ENCODE results near the gene GCNT2. TPM values are rescaled to one million over a fixed set of nuclear protein-coding genes. Genes with fewer than 3 reads are reported as not detected.
"Not testable (repeated sequence)": the region's sequence is repeated elsewhere in the genome, so short reads cannot be mapped to it uniquely, and the experiment has no call there.

The GCNT2 gene
- 14.8 TPM for total RNA-seq

DNA sequence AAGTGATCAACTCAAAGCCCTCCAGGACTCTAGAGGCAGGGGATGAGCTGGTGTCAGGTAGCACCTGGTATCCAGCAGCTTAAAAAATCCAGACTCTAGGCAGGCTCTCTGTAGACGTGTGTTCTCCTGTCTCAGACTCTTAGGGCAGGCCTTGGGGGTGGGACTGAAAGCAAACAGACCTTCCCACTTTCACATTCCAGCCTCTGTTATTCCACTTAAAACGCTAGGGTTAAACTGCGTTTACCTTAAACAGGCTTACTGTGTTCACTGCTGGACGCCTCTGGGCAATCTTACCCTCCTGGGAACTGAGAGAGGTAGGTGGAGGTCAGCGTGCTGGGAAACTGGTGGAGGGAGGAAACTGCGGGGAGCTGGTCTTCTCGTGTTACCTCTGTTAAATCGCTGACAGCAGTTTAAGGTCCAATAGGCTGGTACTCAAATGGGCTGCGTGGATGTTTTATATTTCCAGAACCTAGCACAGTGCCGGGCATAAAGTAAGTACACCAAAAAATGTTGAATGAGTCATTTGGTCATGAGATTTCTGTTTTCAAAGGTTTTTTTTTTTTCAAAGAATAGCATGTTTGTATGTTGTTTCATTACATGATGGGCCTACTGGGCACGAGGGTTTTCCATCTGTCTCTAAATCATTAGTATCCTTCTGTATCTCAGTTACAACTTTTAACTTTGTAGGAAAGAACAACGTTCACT is at the start of gene GCNT2:
TSS of gene GCNT2 (plus strand) at position 248 of the 705 bp plus-strand sequence. CDS start 7,561 bp downstream, outside the sequence.
- DNase-seq = no peak

DNA sequence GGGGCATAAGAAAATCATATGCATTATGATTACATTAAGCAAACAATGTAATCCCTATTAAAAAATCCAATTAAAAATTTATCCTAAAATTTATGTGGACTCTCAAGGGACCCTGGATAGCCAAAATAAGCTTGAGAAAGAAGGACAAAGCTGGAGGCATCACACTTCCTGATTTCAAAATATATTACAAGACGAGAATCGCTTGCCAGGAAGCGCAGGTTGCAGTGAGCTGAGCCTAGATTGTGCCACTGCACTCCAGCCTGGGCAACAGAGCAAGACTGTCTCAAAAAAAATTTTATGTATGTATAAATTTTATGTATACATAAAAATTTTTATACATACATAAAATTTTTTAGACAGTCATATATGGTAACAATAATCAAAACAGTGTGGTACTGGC is 48.5 kb upstream of the GCNT2 start:
- DNase-seq = no peak

DNA sequence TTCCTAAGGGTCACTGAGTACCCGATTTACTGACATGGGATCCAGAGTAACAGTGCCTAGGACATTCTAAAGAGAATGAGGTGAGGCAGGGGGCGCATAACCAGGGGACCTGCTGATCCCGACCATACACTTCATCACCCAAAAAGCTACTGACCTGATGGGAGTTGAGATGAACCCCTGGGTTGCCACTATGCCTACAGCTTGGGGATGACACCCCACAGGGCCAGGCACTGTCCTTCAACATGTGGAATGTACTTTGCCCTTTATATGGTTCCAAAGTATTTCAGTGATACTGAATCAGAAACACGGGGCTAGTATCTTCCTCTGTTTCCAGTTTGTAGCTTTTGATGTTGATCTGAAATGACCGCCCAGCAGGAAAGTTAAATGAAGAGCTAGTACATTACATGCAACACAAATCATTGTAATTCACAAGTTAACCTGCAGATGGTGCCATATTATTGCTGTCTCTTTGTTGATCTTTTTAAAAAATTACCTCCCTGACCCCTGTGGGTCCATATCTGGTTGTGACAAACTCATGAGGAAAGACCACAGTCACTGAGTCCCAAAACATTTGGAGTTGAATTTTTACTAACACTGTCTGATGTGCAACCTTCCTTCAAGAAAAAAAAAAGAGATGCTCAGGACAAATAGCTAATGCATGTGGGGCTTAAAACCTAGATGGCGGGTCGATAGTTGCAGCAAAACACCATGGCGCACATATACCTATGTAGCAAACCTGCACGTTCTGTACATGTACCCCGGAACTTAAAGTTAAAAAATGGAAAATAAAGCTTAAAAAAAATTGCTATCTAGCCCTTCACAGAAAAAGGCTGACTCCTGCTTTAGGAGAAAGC is 42.7 kb upstream of the GCNT2 start:
- no peak for DNase-seq

DNA sequence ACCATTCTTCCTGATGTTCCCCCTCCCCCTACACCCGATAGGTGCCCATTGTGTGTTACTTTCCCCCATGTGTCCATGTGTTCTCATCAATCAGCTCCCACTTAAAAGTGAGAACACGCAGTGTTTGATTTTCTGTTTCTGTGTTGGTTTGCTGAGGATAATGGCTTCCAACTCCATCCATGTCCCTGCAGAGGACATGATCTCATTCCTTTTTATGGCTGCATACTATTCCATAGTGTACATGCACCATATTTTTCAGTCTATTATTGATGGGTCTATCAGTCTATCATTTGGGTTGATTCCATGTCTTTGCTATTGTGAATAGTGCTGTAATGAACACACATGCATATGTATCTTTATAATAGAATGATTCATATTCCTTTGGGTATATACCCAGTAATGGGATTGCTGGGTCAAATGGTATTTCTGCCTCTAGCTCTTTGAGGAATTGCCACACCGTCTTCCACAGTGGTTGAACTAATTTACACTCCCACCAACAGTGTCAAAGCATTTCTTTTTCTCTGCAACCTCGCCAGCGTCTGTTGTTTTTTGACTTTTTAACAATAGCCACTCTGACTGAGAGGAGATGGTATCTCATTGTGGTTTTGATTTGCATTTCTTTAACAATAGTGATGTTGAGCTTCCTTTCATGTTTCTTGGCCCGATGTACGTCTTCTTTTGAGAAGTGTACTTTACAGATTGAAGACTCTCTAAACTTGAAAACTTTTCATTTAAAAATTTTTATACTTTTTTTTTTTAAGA is 41.0 kb upstream of the GCNT2 start:
- DNase-seq = no peak

DNA sequence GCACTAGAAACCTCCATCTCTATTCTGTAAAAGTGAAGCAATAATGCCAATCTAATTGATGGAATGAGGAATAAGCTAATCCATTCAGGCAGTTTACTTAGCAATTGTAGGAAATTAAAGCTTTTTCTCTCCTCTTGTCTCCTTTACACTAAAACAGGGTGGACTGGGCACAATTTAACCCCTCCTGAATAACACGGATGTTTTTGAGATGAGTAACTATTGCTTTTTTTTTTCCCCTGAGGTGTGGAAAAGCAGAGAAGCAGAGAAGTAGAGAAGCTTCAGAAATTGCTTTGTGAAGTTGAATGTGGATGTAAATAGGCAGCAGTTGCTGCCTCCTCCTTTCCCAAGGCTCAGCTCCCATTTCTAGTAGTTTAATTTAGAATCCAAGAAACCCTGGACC is 40.0 kb upstream of the GCNT2 start:
- DNase-seq = no peak

DNA sequence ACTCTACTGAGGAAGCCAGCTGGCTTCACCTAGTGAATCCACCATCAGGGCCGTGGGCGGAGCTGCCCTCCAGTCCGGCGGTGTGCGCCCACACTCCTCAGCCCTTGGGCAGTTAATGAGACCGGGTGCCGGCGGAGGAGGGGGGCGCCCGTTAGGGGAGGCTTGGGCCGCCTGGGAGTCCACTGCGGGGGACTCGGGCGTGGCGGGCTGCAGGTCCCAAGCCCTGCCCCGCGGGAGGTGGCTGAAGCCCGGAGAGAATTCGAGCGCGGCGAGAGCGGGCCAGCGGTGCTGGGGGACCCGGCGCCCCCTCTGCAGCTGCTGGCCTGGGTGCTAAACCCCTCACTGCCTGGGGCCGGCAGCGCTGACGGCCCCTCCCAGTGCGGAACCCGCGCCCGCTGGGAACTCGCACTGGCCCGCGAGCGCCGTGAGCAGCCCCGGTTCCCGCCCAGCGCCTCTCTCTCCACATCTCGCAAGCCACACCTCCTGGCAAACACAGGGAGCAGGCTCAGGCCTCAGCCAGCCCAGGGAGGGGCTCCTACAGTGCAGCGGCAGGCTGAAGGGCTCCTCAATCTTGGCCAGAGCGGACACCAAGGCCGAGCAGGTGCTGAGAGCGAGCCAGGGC is 38.4 kb upstream of the GCNT2 start:
- DNase-seq = no peak

DNA sequence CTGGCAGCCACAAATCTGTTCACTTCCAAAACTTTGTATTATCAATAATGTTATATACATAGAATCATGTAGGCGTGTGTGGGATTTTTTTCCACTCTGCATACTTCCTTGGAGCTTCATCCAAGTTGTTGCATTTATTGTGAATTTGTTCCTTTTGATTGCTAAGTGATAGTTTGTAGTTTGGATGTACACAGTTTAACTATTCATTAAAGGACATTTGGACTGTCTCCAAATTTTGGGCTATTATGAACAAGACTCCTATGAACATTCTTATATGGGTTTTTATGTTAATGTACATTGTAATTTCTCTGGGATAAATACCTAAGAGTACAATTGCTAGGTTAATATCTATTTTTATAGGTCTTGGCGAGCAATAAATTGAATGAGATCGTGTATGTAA is 36.2 kb upstream of the GCNT2 start:
- DNase-seq = no peak

DNA sequence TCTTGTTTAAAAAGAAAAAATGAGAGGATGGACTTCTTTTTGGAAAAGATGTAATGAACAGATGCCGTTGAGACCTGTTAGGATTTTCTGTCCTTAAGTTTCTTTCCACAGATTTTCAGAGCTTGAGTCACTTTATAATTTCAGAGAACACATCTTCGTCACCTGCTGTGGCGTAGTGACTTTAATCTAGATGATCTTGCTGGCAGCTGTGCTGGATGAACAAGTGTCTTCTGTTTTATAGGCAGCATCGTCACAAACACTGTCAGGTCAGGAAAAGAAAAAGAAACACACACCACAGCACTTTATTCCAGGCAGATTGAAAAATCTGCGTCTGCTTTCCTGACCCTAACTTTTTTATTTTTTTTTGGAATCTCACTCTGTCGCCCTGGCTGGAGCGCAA is 35.7 kb upstream of the GCNT2 start:
- no peak for DNase-seq

DNA sequence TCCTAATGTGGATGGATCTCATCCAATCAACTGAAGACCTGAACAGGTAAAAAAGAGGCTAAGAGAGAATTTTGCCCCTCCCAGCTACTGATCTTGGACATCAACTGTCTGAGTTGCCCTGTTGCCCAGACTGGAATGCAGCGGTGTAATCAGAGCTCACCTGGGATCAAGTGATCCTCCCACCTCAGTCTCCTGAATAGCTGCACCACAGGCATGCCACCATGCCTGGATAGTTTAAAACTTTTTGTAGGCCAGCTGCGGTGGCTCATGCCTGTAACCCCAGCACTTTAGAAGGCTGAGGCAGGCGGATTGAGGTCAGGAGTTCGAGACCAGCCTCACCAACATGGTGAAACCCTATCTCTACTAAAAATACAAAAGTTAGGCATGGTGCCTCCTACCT is 34.9 kb upstream of the GCNT2 start:
- no peak for DNase-seq

DNA sequence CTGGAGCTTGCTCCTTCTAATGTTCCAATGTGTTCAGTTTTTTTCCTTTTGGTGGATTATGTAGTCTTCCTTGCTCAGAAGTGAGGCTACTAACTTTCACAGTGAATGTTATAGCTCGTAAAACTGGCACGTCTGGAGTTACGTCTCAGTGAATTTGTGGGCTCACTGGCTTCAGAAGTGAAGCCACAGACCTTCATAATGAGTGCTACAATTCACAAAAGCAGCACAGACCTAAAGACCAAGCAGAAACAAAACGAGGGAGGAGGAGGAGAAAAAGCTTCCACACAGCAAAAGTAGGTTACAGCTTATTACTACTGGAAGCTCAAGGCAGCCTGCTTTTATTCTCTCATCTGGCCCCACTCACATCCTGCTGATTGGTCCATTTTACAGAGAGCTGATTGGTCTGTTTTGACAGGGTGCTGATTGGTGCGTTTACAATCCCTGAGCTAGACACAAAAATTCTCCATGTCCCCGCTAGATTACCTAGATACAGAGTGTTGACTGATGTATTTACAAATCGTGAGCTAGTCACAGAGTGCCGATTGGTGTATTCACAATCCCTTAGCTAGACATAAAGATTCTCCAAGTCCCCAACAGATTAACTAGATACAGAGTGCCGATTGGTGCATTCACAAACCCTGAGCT is 34.1 kb upstream of the GCNT2 start:
- not testable (repeated sequence) for DNase-seq

DNA sequence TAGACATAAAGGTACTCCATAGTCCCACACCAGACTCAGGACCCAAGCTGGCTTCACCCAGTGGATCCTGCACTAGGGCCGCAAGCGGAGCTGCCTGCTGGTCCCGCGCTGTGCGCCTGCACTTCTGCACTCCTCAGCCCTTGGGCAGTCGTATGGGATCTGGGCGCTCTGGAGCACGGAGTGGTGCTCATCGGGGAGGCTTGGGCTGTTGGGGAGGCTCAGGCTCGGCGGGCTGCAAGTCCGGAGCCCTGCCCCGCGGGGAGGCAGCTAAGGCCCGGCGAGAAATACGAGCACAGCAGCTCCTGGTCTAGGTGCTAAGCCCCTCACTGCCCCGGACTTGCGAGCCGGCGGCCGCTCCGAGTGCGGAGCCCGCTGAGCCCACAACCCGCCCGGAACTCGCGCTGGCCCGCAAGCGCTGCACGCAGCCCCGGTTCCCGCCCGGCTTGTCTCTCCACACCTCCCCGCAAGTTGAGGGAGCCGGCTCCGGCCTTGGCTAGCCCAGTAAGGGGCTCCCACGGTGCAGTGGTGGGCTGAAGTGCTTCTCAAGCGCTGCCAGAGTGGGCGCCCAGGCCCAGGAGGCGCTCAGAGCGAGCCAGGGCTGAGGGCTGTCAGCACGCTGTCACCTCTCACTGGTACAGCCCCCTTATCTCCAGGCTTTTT is 33.4 kb upstream of the GCNT2 start:
- DNase-seq = no peak

DNA sequence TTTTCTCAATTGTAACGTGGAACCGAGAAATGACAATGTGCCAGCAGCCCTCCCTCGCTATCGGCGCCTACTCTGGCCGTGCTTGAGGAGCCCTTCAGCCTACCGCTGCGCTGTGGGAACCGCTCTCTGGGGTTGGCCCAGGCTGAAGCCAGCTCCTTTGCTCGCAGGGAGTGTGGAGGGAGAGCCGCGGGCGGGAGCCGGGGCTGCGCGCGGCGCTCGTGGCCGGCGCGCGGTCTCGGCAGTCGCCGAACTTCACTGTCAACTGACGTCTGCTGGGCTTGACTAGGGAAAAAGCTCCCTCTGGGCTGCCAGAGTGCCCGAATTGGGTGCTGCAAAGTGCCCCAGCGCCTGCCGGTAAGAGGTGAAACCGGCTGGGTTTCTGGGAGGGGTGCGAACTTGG is 29.7 kb upstream of the GCNT2 start:
- no peak for DNase-seq

DNA sequence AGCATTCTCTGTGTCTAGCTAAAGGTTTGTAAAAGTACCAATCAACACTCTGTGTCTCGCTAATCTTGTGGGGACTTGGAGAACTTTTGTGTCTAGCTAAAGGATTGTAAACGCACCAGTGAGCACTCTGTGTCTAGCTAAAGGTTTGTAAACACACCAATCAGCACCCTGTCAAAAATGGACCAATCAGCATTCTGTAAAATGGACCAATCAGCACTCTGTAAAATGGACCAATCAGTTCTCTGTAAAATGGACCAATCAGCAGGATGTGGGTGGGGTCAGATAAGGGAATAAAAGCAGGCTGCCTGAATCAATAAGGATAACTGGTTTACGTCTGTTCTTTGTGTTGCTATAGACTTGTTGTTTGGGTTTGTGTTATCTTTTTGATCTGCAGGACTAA is 29.2 kb upstream of the GCNT2 start:
- DNase-seq = not testable (repeated sequence)

DNA sequence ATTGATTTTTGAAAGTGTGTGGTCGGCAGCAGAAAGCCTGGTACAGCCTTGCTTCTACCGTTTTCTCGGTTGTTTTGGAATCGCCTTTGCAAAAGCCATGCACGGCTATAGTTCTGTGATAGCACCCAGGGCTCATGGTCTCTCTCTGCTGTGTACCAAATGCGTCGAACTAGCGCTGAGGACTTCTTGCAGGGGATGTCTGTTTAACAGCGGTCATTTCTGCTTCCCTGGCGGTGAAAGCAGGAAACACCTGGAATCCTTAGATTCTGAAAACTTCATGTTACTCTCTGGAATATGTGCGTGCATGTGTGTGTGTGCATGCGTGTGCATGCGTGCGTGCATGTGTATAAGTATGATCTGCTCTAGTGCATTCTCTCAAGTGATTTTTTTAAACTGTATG is 26.1 kb upstream of the GCNT2 start:
- DNase-seq = no peak

DNA sequence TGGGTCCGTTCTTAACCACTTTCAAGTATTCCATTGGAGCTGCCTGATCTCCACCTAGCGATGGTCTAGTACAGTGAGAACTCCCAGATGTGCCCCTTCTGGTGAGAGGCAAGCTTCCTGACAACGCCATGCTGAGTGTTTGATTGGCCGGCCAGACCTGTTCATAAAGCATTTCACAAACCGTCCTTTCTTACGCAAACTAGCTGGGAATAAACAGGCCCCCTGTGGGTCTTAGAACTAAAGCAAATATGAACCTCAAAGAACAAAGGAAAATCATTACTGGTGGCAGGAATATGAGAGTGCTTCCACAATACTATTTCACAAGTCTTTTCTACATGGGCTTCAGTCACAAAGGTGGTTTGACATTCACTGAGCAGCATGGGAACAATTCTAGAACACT is 15.6 kb upstream of the GCNT2 start:
- no peak for DNase-seq

DNA sequence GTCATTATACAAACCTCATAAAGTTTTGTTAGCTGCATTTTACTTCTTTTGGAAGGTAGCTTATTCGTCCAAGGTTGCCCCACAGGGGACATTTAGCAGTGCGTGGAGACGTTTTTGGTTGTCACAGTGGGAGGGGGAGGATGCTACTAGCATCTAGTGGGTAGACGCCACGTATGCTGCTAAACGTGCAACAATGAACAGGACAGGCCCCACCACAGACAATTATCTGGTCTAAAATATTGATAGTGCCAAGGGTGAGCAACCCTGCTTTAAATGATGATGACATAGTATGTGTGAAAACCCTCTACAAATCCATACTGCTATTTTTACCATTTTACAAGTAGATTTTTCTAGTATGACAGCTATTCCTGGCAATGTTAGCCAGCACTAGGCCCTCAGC is 13.9 kb upstream of the GCNT2 start:
- DNase-seq = no peak

DNA sequence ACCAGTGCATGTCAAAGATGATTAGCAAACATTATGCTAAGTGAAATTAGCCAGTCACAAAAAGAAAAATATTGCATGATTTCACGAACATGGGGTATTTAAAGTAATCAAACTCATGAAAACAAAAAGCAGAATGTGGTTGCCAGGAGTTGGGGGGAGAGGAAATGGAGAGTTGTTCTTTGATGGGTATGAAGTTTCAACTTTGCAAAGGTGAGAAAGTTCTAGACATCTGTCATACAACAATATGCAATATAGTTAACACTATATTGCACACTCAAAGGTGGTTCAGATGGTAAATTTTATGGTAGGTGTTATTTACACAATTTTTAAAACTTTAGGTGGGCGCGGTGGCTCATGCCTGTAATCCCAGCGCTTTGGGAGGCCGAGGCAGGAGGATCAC is 13.4 kb upstream of the GCNT2 start:
- no peak for DNase-seq

DNA sequence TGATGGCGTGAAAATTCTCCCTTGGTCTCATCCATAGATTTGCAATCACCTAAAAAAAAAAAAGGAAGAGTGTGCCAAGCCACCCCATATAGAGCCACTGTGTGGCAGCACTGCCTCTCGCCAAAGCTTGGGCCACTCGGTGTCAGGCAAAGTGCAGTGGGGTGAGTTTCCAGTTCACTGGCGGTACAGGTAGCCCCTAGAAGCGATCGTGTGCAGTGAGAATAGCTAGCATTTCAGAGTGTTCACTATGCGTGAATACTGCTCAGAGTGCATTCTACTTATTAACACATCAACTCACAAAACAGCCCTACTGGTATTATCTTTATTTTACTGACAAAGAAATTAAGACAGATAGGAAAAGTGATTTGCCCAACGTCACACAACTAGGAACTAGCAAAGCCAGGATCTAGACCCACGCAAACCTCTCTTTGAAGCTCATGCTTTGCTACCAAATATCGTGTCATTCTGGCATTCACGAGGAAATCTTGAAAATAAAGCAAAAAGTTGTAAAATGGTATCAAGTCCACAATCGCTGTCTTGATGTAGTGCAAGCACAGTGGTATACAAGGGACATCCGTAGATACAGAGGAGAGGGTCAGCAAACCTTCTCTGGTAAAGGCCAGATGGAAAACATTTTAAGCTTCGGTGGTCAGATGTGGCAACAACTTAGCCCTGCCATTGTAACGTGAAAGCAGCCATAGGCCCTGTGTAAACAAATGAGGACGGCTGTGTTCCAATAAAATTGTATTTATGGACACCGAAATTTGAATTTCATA is 10.4 kb upstream of the GCNT2 start:
- DNase-seq = no peak

DNA sequence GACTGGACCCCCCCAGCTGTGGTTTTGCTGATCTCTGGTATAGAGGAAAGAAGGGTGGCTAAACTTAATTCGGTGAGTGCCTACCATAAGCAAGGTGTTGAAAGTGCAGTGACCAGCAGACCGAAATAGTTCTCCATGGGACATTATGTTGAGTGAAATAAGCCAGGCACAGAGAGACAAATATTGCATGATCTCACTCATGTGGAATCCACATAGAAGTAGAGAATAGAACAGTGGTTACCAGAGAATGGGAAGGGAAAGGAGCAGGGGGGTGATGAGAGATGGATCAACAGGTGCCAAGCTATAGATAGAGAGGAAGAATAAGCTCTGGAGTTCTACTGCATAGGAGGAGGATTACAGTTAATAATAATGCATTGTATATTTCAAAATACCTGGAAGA is 9.7 kb upstream of the GCNT2 start:
- no peak for DNase-seq

DNA sequence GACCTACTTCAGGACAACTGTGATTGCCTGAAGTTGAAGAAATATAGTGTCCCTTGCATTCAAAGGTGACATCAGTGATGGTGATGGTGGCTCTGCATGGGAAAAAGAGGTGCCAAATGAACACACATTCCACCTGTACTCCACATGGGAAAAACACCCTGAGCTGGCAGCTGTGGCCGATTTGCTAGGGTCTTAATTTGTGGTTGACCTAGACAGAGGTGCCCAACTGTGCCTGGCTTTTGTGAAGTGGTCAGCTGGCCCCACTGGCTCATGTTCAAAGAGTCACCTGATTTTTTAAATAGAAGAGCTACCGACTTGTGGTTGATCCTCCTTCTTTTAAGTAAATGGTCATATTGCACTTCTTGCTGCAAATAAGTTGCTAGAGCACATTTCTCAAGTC is 7.6 kb upstream of the GCNT2 start:
- no peak for DNase-seq
